D341Med (cell line): Measurements from ENCODE around the gene SLAMF1.
"Not testable (repeated sequence)": the region's sequence is repeated elsewhere in the genome, so short reads cannot be mapped to it uniquely, and the experiment has no call there.

ENCODE experiments used
- DNase-seq: peaks from one replicate; pipeline ENCODE4 v3.0.0; 2012; ENCODE audit warnings: low spot score

SLAMF1 gene, protein sequence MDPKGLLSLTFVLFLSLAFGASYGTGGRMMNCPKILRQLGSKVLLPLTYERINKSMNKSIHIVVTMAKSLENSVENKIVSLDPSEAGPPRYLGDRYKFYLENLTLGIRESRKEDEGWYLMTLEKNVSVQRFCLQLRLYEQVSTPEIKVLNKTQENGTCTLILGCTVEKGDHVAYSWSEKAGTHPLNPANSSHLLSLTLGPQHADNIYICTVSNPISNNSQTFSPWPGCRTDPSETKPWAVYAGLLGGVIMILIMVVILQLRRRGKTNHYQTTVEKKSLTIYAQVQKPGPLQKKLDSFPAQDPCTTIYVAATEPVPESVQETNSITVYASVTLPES

DNA sequence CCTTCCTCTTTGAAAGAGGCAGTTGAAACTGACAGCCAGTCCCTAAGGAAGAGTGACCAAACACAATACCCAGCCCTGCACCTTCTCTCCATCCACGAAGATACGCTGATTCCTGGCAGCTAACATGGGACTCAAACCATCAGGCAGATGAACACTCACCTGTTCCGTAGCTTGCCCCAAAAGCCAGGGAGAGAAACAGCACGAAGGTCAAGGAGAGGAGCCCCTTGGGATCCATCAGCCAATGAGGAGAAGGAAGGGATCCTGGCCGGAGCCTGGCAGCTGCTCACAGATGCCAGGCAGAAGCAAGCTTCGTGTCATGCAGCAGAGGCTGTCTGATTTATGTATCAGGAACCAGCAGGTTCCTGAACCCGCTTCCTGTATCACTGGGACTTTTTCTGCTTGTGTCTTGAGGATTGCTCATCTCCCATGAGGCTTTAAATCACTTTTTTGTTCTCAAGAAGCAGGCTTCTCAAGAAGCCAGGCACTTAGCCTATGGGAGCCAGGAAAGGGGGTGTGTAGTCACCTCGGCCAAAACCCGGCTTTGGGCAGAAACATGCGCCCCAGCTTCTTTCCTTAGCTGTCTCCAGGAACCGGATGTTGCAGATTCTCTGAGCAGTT lies at the start of gene SLAMF1:
SLAMF1 (minus strand) TSS at position 334 of the 618 bp plus-strand sequence; CDS start at position 235, 99 bp downstream.
- no peak for DNase-seq

DNA sequence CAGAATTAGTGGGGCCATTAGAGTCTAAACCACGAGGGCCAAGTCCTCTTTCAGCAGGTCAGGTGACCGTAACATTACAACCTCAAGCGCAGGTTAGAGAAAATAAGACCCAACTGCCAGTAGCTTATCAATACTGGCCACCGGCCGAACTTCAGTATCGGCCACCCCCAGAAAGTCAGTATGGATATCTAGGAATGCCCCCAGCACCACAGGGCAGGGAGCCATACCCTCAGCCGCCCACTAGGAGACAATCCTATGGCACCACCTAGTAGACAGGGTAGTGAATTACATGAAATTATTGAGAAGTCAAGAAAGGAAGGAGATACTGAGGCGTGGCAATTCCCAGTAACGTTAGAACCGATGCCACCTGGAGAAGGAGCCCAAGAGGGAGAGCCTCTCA lies 45.5 kb upstream of the SLAMF1 start:
- not testable (repeated sequence) for DNase-seq

DNA sequence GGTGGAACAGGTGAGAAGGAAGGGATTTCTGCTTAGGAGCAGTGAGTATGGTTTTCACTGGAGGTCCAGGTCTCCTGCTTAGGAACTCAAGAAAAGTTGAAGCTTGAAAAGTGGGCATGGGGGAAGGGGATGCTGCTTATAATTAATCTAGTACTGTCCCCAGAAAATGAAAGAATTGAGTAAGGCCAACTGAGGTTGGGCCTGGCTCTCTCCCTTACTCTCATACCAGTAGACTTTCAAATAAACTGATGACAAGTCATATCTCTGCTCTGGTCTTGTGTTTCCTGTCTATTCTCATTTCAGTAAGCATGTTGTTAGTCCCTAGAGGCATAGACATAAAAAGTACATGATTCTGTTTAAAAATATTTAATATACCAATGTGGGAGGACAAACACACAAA lies 38.4 kb upstream of the SLAMF1 start:
- DNase-seq: no peak

DNA sequence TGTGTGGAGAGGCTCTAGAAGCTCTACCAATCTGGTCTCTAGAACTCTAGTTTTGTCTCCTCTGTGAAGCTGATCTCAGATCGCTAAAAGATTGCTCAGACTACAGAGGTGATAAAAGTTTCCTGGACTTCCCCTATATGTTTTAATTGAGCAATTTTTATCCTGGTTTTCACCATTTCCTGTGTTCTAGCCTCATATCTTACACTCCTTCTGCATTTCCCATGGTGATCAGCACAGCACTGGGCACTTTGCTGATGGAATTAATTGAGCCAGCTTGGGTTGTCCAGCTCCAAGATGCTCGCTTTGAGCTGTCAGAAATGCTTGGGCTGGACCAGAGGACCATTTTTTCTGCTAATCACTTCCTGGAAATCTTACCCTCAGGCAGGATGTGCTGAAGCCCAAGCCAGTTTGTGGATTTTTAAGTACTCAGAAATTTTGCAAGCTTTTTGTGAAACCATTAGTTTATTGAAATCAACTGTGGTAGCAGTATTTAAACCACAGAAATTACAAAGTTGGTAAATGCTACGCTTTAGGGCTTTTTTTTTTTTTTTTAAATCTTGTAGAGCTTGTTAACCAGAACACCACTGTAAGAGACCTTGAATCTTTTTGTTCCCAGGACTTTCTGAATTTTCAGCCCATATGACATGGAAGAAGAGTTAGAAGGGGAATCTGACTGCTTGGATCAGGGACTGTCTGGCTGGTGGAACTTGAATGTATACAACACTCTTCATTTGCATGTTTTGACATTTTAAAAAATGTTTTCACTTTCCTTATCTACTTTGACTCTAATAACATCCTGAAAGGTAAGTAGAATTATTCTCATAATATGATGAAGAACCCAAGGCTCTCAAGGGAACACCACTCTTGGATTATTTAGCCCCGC lies 36.4 kb upstream of the SLAMF1 start:
- no peak for DNase-seq

DNA sequence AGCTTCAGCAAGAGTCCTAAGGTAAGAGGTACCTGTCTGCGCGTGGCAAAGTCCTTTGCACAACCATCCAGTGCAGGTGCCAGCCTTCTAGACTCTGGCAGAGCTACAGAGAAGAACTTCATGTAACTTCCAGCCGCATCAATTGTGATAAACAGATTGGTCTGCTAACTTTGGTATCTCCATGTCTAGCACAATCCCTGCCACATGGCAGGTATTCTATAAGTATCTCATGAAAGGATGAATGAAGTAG lies 35.0 kb upstream of the SLAMF1 start:
- no peak for DNase-seq

DNA sequence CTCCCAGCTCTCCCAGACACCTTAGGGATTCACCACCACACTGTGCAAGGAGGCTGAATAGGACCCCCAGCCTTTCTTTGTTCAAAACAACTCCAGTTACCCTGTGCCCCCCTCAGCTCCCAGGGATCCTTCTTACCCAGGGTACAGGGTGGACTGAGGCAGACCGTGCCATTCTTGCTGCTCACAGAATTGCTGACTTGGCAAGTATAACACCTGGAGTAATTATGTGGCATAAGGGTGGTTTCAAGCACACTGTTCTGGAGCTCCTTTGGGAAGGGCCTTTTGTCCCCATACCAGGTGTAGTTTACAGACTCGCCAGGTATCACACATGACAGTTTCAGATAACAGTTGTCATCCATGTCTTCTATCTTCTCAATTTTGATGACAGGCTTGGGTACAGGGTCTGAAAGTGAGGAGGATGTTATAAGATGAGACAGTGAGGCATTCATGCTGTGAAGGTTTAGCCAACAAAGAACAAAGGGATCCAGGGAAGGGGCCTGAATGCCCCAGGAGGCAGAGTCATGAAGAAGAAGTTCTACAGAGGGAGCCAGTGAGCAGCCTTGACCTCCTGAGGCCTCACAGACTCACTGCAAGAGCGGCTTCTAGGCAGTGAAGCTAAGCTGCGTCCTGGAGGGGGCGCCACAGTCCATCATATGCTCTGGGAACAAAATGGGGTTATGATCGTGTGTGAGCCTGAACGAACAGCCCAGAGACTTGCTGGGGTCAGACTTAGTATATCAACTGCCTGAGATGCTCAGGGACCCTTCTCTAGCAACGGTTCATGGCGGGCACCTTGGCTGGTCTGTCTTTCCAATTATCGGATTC lies 34.4 kb upstream of the SLAMF1 start:
- DNase-seq: peak; percentile 72

DNA sequence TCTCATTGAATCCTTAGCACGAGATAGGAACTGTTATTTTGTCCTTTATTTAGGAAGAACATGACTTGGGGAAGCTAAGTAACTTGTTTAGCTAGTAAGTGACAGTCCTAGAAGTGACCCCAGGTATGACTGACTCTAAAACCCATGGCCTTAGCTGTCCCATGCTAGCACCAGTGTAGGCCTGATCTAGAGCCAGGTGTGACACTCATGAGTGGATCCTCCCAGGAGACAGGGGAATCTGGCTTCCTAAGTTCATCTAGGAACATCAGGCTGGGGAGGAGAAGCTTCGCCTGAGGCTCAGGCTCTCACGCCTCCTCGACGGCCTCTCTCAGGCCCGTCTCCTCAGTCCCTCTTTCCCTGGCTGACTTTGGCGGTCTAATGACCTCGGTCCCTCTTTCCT lies 33.6 kb upstream of the SLAMF1 start:
- DNase-seq: no peak

DNA sequence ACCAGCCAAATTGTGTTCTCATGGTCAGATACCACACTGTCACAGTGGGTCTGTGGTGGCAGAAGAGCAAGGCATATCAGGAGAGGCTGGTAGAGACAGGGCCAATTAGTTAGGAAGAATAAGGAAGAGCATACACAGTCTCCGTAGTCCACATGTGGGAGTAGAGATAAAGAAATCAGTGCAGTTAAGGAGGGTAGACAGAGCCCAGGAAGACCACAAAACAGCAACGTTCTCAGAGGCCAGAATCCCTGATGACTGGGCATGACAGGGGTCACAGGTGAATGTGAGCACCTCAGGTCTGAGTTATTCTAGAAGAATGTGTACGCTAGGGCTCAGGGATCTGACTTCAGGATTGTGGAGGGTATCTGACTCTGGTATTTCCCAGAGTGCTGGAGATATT lies 33.0 kb upstream of the SLAMF1 start:
- DNase-seq: no peak

DNA sequence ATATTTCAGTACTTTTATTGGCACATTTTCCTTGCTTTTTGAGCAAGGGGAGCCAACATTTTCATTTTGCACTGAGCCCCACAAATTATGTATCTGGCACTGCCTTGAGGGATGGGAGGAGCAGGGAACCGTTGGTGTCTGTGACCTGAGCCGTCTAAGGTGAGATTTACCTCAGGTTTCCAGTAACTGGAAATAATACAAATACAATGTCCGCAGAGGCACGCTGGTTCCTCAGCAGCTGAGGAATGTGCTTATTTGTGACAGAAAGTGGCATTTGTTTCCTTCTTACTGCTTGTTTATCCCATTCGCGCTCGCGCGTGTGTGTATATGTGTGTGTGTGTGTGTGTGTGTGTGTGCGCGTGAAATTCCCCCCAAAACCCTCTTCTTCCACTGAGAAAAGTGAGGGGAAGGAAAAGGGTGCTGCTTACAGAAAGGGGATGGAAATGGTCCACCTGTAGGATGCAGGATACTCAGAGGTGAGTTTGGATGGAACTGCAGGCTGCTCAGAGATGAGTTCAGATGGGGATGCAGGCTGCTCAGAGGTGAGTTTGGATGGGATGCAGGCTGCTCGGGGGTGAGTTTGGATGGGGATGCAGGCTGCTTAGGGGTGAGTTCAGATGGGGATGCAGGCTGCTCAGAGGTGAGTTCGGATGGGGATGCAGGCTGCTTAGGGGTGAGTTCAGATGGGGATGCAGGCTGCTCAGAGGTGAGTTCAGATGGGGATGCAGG lies 30.2 kb upstream of the SLAMF1 start:
- DNase-seq: no peak

DNA sequence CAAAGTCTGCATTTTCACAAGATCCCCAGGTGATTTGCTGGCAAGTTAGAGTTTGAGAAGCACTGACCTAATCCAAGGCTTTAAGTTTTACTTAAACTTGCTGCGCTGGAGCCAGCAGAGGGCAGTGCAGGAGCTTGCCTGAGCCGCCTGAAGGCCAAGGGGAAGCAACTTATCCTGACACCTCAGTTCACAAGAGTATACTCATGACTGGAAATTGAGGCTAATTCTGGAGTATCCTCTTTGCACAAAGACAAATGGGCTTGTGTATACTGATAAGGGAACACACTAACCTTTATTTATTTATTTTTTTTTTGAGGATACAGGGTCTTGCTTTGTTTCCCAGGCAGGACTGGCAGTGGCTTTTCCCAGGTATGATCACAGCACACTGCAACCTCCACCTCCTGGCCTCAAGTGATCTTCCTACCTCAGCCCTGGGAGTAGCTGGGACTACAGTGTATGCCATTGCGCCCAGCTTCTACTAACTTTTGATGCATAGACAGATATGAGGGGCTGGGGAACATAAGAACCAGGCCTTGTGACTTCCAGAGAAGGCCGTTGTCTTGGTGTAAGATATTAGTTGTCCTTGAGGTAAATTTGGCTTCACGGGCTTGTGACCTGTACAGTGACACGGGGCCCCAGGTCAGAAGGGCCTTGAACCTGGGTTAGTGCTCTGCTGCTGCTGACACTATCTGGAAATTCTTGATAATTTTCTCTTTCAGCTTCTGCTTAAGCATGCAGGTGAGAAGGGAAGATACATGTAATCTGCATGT lies 29.0 kb upstream of the SLAMF1 start:
- DNase-seq: peak; percentile 81

DNA sequence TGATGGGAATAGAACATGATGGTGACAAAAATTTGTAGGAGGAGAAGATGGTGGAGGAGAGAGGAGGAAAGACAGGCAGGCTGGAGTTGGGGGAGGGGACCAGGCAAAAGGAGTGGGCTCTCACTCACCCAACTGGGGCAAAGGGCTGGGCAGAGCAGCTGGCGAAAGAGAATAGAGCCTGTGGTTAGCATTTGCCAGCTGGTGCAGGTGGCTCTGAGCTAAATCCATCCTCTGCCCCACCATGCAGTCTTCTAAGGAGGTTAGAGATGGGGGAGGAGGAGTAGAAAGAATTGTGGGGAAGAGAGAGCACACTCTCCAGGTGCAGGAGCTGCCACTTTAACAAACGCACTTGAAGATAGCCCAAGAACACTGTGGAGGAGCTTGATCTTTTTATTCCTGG lies 27.6 kb upstream of the SLAMF1 start:
- DNase-seq: no peak

DNA sequence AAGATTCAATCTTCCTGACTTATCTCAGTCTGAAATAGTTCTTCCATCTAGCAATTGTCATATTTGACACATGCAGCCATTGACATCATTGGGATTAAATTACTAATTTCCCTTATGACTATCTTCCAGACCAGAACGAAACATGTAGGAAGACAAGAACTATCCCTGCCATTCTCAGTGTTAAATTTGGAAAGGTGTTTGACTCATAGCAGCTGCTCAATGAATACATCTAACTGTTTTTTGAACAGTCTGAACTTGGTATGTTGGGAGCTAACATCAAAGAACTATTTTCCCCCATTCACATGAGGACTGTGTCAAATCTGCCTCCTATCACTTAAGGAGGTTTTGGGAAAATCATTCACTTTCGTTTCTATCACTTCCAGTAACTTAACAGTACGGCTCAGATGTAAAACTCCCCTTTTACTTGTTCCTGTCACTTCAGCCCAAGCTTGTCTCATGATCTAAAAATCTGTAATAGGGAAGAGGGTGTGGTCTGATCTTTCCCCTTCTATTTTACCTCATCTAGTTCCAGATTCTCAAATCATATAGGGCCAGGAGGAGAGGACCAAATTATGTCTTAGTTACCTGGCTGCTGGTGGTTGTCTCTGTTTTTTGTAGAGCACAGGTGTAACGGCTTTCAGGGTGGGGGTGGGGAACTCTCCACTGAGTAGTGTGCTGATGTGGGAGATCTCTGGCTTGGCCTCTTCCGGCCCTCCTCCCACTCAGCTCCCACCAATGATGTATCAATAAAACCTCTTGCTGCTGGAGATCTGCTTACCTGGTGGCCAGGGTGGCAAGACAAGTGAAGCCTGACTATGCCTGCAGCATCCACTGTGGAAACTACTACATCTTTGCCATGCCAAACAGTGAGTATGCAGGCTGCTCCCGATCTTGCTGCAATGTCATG lies 26.2 kb upstream of the SLAMF1 start:
- no peak for DNase-seq

DNA sequence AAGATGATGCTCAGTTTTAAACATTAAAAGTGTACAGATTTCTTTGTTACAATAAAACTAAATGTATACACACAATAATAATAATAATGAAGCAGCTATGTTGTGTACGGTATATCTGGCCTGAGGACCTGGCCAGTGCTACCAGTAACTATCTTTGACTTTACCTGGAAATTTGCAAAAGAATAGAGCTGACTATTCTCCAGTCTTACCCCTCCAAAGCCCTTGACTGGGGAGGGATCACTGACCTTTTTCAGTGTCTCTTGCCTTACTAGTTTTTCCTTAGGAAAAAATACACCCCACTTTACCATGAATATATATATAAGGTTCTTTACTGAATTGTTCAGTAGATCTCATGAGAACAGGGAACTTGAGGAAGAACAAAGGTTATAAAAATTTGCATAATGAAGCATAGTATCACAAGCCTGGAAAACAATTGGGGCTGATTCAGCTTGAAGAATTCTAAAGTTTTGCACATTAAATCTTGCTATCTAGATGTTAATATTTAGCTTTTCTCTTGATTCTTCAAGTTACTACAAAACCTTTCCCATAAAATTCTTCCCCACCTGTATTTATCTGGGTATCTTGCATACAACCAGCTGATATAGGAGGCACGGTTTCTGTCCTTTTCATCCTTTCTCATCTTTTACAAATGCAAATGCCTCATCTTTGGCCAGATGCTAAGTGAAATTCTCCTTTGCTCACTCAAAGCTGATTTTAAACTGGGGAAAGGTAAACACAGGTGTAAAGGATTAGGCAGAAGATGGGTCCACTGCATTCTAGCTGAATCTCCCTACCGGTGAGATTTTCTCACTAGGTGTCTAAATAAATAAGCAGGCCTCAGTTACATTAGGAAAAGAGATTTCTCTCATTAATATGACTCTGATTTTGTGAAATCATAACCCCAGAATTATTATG lies 25.0 kb upstream of the SLAMF1 start:
- DNase-seq: no peak

DNA sequence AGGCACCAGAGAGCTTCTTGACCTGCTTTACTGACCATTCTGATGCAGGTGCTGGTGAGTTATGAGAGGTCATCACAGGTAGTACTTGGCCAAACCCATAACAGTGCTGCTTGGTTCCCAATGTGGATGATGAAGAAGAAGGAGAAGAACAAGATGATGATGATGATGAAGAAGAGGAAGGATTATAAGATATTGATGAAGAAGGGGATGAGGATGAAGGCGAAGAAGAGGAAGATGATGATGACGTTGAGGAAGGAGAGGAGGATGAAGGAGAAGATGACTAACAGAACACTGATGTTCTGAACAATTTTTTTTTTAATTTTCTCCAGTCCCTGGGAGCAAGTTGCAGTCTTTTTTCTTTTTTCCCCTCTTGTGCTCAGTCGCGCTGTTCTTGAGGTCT lies 23.9 kb upstream of the SLAMF1 start:
- DNase-seq: no peak

DNA sequence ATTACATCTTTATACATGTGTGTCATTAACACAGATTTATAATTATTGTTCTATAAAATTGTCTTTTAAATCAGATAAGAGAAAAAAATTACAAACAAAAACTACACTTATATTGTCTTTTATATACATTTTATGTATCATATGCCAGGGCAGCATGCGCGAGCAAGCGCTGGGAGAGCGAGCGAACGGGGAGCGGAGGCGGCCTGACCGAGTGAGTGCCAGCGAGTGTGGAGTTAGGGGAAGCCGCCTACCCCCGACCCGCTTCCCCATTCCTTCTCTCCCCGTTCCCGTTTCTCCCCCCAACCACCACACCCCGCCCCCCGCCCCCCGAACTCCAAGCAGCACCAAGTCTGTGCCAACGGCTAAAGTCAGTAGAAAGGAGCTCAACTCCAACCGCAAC lies 23.0 kb upstream of the SLAMF1 start:
- no peak for DNase-seq

DNA sequence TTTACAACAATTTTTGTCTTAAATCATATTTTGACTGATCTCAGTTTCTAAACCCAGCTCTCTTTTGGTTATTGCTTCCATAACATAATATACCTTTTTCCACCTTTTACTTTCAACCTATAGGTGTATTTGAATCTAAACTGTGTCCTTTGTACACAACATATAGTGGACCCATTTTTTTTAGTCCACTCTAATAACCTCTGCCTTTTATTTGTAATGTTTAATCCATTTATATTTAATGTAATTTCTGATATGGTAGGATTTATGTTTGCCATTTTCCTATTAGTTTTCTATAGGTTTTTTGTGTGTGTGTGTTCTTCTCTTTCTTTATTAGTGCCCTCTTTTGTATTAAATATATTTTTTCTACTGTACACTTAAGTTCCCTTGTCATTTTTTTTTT lies 22.4 kb upstream of the SLAMF1 start:
- no peak for DNase-seq

DNA sequence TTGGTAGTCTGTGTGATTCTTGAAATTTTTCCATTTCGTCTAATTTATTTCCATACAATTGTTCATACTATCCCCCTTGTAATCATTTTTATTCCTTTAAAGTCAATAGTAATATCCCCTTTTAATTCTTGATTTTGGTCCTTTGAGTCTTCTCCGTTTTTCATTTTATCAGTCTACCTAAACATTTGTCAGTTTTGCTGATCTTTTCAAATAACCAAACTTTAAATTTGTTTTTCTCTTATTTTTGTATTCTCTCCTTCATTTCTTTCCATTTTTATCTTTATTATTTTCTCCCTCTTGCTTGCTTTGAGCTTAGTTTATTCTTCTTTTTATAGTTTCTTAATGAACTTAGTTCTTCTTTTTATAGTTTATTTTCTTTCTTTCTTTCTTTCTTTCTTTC lies 21.1 kb upstream of the SLAMF1 start:
- DNase-seq: no peak

DNA sequence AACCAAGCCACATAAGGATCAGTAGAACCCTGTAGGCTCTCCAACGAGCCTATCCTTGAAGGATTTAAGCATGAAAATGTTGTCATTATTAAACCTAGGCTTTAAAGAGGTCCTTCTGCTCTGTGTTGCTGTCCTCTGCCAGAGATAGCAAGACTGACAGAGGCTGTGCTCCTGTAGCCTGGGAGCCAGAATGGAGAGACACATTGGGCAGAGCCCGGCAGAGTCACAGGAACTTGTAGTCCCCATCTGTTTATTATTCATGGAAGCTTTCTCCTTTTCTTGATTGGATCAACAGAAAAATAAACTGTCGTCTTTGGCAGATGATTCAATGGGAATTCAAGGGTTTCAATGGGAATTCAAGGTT lies 19.2 kb upstream of the SLAMF1 start:
- no peak for DNase-seq
